HepG2 (cell line): ENCODE measurements around the gene SRP9. TPM values are rescaled to one million over a fixed set of nuclear protein-coding genes. Genes with fewer than 3 reads are reported as not detected.
A peak's percentile ranks its signal among the peaks of the same experiment; 100 is the strongest.

ENCODE experiments used
- ATAC-seq: fragments of 200-7000 bp; cut with Tn5 transposase; 3 replicates; pipeline ENCODE4 v1.9.1; 2020; ENCODE audit warnings: mild to moderate bottlenecking, moderate library complexity
- BruUV-seq: library from RNA; stranded (reverse); fragments of 400-500 nt; replicated peaks from 2 replicates; lab custom pipeline; 2021; lab: Mats Ljungman, UMichigan
- CTCF ChIA-PET: fragments of 300-600 bp; formaldehyde crosslinking; extraction: SDS; loops from one replicate; lab custom pipeline; 2021; ENCODE audit warnings: low total read pairs, inconsistent platforms, low intra/inter-chr PET ratio; lab: Yijun Ruan, JAX
- POLR2A ChIA-PET: fragments of 350-600 bp; sonication (Branson Sonifier 250); formaldehyde crosslinking; loops from one replicate; lab custom pipeline; 2020; ENCODE audit warnings: antibody characterized with exemption, inconsistent platforms; lab: Yijun Ruan, JAX
- DNase-seq: peaks from one replicate; pipeline ENCODE4 v3.0.0-alpha.2; 2015; ENCODE audit warnings: low spot score
- FAIRE-seq: peaks from 3 replicates; lab custom pipeline; 2011; peaks lifted over from hg19 to GRCh38; lab: Jason Lieb, UNC
- H2AFZ ChIP-seq: one replicate; pipeline ENCODE4 v1.6.1; 2011; ENCODE audit warnings: low read length, inconsistent platforms
- H3K27ac ChIP-seq: fragments of 300-600 bp; 3 replicates; pipeline ENCODE4 v1.8.0; 2011; ENCODE audit warnings: mixed run types, mild to moderate bottlenecking, mixed read lengths, low read length, inconsistent platforms; ENCODE audit not compliant: insufficient read depth; ENCODE audit errors: extremely low read length
- H3K27me3 ChIP-seq, 2 experiments: fragments of 200-600 bp in 1 of 2; 2 replicates in 1 of 2; 3 replicates in 1 of 2; pipeline versions ENCODE4 v1.6.0 to v1.8.0; 2011; ENCODE audit warnings: low read length in 2 of 2, mild to moderate bottlenecking in 2 of 2, moderate library complexity in 2 of 2, inconsistent platforms in 1 of 2; ENCODE audit not compliant: insufficient read depth in 2 of 2, control insufficient read depth in 1 of 2
- H3K36me3 ChIP-seq, 2 experiments: fragments of 200-600 bp in 1 of 2; replicated peaks in 1 of 2; 2 replicates in 1 of 2; 3 replicates in 1 of 2; pipeline versions ENCODE4 v1.5.1 to v1.8.0; 2011; ENCODE audit warnings: low read length in 2 of 2, inconsistent platforms in 1 of 2; ENCODE audit not compliant: insufficient read depth in 2 of 2, control insufficient read depth in 1 of 2
- H3K4me1 ChIP-seq: 2 replicates; pipeline ENCODE4 v1.5.1; 2012; ENCODE audit warnings: low read length, inconsistent platforms; ENCODE audit not compliant: insufficient read depth
- H3K4me2 ChIP-seq: 2 replicates; pipeline ENCODE4 v1.6.0; 2011; ENCODE audit warnings: low read depth, low read length, inconsistent platforms
- H3K4me3 ChIP-seq, 3 experiments: fragments of 200-600 bp in 1 of 3; sonication (generic), shearing (Covaris generic) in 1 of 3; replicated peaks in 1 of 3; 2 replicates each; pipeline ENCODE4 v1.5.1; 2011 to 2016; ENCODE audit warnings: low read length in 3 of 3, inconsistent platforms in 2 of 3, low read depth in 2 of 3, mild to moderate bottlenecking in 2 of 3, control low read depth in 1 of 3, mixed read lengths in 1 of 3; ENCODE audit not compliant: insufficient read depth in 1 of 3
- H3K79me2 ChIP-seq: one replicate; pipeline ENCODE4 v1.6.1; 2011; ENCODE audit warnings: low read length, inconsistent platforms; ENCODE audit not compliant: insufficient read depth
- H3K9ac ChIP-seq: 2 replicates; pipeline ENCODE4 v1.6.0; 2011; ENCODE audit warnings: mild to moderate bottlenecking, low read depth, low read length, inconsistent platforms; ENCODE audit not compliant: insufficient read depth
- H3K9me3 ChIP-seq: 2 replicates; pipeline ENCODE4 v1.5.1; 2012; ENCODE audit warnings: mild to moderate bottlenecking, low read length
- H4K20me1 ChIP-seq: 2 replicates; pipeline ENCODE4 v1.6.0; 2011; ENCODE audit warnings: inconsistent platforms, mild to moderate bottlenecking, low read length, moderate library complexity; ENCODE audit not compliant: insufficient read depth
- CAMTA2 ChIP-seq: sonication (generic); formaldehyde crosslinking; IDR thresholded peaks from 2 replicates; pipeline ENCODE4 v1.4.0; 2020; ENCODE audit warnings: mild to moderate bottlenecking, missing genetic modification reagents, borderline replicate concordance
- CBX2 ChIP-seq, 2 experiments: fragments of 200-600 bp in 1 of 2; sonication (generic); formaldehyde crosslinking in 1 of 2; IDR thresholded peaks; 2 replicates each; pipeline versions ENCODE4 v1.7.0 to v1.8.1; 2018 to 2022; ENCODE audit warnings: low read depth in 2 of 2, low read length in 1 of 2, mild to moderate bottlenecking in 1 of 2, missing genetic modification reagents in 1 of 2
- FOXC1 ChIP-seq: sonication (generic); formaldehyde crosslinking; IDR thresholded peaks from 2 replicates; pipeline ENCODE4 v1.8.0; 2022; ENCODE audit warnings: mild to moderate bottlenecking, missing genetic modification reagents, borderline replicate concordance
- GPN1 ChIP-seq: sonication (generic); formaldehyde crosslinking; IDR thresholded peaks from 2 replicates; pipeline ENCODE4 v1.5.1; 2020; ENCODE audit warnings: missing genetic modification reagents, borderline replicate concordance
- HNF4G ChIP-seq, 2 experiments: sonication (generic) in 1 of 2; formaldehyde crosslinking in 1 of 2; IDR thresholded peaks; 2 replicates each; pipeline versions ENCODE4 v1.4.0 to v1.6.1; 2011 to 2020; ENCODE audit warnings: borderline replicate concordance in 2 of 2, low read depth in 2 of 2, mild to moderate bottlenecking in 2 of 2, low read length in 1 of 2, missing genetic modification reagents in 1 of 2, moderate library complexity in 1 of 2
- HOXD1 ChIP-seq: sonication (generic); formaldehyde crosslinking; IDR thresholded peaks from 2 replicates; pipeline ENCODE4 v1.5.0; 2020; ENCODE audit warnings: missing genetic modification reagents
- ISL2 ChIP-seq: sonication (generic); formaldehyde crosslinking; IDR thresholded peaks from 2 replicates; pipeline ENCODE4 v1.5.0; 2020; ENCODE audit warnings: missing genetic modification reagents
- JUND ChIP-seq: sonication (generic); formaldehyde crosslinking; IDR thresholded peaks from 2 replicates; pipeline ENCODE4 v1.8.0; 2022; ENCODE audit warnings: mild to moderate bottlenecking, missing genetic modification reagents
- KMT2A ChIP-seq: sonication (generic); formaldehyde crosslinking; IDR thresholded peaks from 2 replicates; pipeline ENCODE4 v1.4.0; 2020; ENCODE audit warnings: missing genetic modification reagents
- MATR3 ChIP-seq: sonication (generic); formaldehyde crosslinking; IDR thresholded peaks from 2 replicates; pipeline ENCODE4 v1.4.0; 2020; ENCODE audit warnings: missing genetic modification reagents
- SAFB2 ChIP-seq: sonication (generic); formaldehyde crosslinking; IDR thresholded peaks from 2 replicates; pipeline ENCODE4 v1.5.1; 2020; ENCODE audit warnings: missing genetic modification reagents, low read depth, mild to moderate bottlenecking, borderline replicate concordance
- SCMH1 ChIP-seq: sonication (generic); formaldehyde crosslinking; IDR thresholded peaks from 2 replicates; pipeline ENCODE4 v1.9.0; 2021; ENCODE audit warnings: missing genetic modification reagents, mild to moderate bottlenecking, borderline replicate concordance
- ZFP36 ChIP-seq: fragments of 150-350 bp; IDR thresholded peaks from 2 replicates; pipeline ENCODE4 v1.6.1; 2018; ENCODE audit warnings: borderline replicate concordance, low read length, low read depth; ENCODE audit not compliant: partially characterized antibody
- ZNF225 ChIP-seq: sonication (generic); formaldehyde crosslinking; IDR thresholded peaks from 2 replicates; pipeline ENCODE4 v1.4.0; 2020; ENCODE audit warnings: mild to moderate bottlenecking, missing genetic modification reagents
- ZNF446 ChIP-seq: sonication (generic); formaldehyde crosslinking; IDR thresholded peaks from 2 replicates; pipeline ENCODE4 v1.5.0; 2020; ENCODE audit warnings: mild to moderate bottlenecking, missing genetic modification reagents
- ZNF772 ChIP-seq: sonication (generic); formaldehyde crosslinking; IDR thresholded peaks from 2 replicates; pipeline ENCODE4 v1.5.0; 2020; ENCODE audit warnings: mild to moderate bottlenecking, missing genetic modification reagents
- WGBS: methylation state at CpG from one replicate; pipeline ENCODE4 v1.1.6; 2017; ENCODE audit warnings: low lambda C conversion rate; 5-methylcytosine and 5-hydroxymethylcytosine counted together
- in situ Hi-C: cut with HindIII; loops from 2 replicates; pipeline ENCODE4 v1.10.0; 2017; ENCODE audit warnings: low pct_unique_long_range_greater_than_20kb; ENCODE audit not compliant: extremely low pct_ligation_motif_present
- intact Hi-C: fragments of 100-400 bp; cut with micrococcal nuclease; formaldehyde crosslinking; loops from one replicate; pipeline ENCODE4 v1.10.0; 2022; ENCODE audit not compliant: unreplicated experiment
- polyA plus RNA-seq, 8 experiments: library from polyadenylated mRNA; depleted of rRNA in 3 of 8; stranded (reverse) in 7 of 8; unstranded in 1 of 8; fragments of >200 nt; fragmentation: Illumina TruSeq in 4 of 8; extraction: Trizol in 4 of 8; gene quantifications; 2 replicates each; pipeline versions ENCODE4 v1.2.1 to v1.2.3, GENCODE V29; 2011 to 2016; ENCODE audit warnings: low read depth in 4 of 8, missing spikeins in 1 of 8, mixed read lengths in 1 of 8; ENCODE audit not compliant: insufficient read depth in 1 of 8
- total RNA-seq, 5 experiments: library from RNA; depleted of rRNA; stranded (reverse); fragments of >200 nt; fragmentation: Illumina TruSeq; extraction: Trizol; gene quantifications; 2 replicates each; pipeline ENCODE4 v1.2.3, GENCODE V29; 2016; ENCODE audit warnings: low read depth in 1 of 5
- TF ChIP-seq, protein P1 (sequence below): sonication (generic); formaldehyde crosslinking; IDR thresholded peaks from 2 replicates; pipeline ENCODE4 v1.9.0; 2021; ENCODE audit warnings: missing genetic modification reagents, mild to moderate bottlenecking, borderline replicate concordance
- TF ChIP-seq, protein P2 (sequence below): fragments of 450-650 bp; IDR thresholded peaks from 2 replicates; pipeline ENCODE4 v1.6.1; 2017
- TF ChIP-seq, protein P3 (sequence below): IDR thresholded peaks from 2 replicates; pipeline ENCODE4 v1.6.1; 2016; ENCODE audit warnings: low read depth, control low read depth

SRP9 gene
- total and polyA plus RNA-seq, 2 of the 13 experiments (the other 11 are each of a cell fraction or from before 2014, with no cell fraction given) = 251 to 307 TPM

DNA sequence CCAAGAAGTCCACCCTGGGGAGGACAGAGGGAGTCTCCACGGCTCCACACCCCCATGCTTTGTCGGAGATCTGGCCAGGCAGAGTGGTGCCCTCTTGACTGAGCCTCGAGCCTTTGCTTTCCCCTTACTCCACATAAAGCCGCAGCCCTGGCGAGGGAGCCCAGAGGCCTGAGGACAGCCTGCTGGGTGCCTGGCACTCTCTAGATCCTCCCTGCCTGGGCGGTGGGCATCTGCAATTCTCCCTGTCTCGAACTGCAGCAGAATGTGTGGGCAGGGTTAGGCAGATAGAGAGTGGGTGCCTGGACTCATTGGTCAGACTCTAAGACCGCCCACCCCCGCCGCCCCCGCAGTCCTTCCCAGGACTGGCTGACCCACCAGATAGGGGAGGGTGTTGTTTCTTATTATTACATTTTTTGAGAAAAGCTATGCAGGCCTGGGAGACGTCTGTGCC, 46.2 kb downstream of the SRP9 start:
- 95% methylated on average over 8 of the region's 12 CpGs for WGBS
- Histone ChIP-seq H3K4me1 (peaks cover 88% of the 10 kb centered on the region), H3K9me3 (no peaks in the 10 kb centered on the region), H3K36me3 (peaks cover 2 to 11% of the 10 kb centered on the region in 2 experiments; a peak in 2 of 5 replicates), H3K27ac (peak overlapping the region; percentile 66), H3K9ac (no peak overlapping the region), H2AFZ (no peak overlapping the region), H4K20me1 (no peaks in the 10 kb centered on the region), H3K4me3 (no peak overlapping the region), H3K4me2 (no peak overlapping the region), H3K27me3 (no peaks in the 10 kb centered on the region), H3K79me2 (peaks cover 22% of the 10 kb centered on the region)
- POLR2A ChIA-PET = no interaction called here
- intact Hi-C loops = loop anchor here (10.0 kb wide), 1 partner anchor 101 kb away; the partner anchor contains the start of gene PYCR2
- TF ChIP-seq CAMTA2 (CRISPR knock-in tag) (no peak), HOXD1 (CRISPR knock-in tag) (no peak), ZFP36 (no peak), ZNF225 (CRISPR knock-in tag) (no peak), ZNF772 (no peak), KMT2A (no peak), ISL2 (no peak), MATR3 (CRISPR knock-in tag) (no peak), GPN1 (CRISPR knock-in tag) (no peak), ZNF446 (no peak), SCMH1 (CRISPR knock-in tag) (no peak), FOXC1 (no peak), CBX2 (IDR thresholded peaks at IDR 0.05; ENCODE audit: low read depth, low read length) (no peak), CBX2 (CRISPR knock-in tag; IDR thresholded peaks at IDR 0.05; ENCODE audit: low read depth) (no peak), JUND (CRISPR knock-in tag) (no peak), HNF4G (IDR thresholded peaks at IDR 0.05; ENCODE audit: borderline replicate concordance, low read depth, low read length) (no peak), HNF4G (CRISPR knock-in tag; IDR thresholded peaks at IDR 0.05; ENCODE audit: borderline replicate concordance, low read depth) (no peak), SAFB2 (CRISPR knock-in tag) (no peak)
- TF ChIP-seq, protein P1, sequence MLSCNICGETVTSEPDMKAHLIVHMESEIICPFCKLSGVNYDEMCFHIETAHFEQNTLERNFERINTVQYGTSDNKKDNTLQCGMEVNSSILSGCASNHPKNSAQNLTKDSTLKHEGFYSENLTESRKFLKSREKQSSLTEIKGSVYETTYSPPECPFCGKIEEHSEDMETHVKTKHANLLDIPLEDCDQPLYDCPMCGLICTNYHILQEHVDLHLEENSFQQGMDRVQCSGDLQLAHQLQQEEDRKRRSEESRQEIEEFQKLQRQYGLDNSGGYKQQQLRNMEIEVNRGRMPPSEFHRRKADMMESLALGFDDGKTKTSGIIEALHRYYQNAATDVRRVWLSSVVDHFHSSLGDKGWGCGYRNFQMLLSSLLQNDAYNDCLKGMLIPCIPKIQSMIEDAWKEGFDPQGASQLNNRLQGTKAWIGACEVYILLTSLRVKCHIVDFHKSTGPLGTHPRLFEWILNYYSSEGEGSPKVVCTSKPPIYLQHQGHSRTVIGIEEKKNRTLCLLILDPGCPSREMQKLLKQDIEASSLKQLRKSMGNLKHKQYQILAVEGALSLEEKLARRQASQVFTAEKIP (CRISPR knock-in tag) = no peak
- TF ChIP-seq, protein P2, sequence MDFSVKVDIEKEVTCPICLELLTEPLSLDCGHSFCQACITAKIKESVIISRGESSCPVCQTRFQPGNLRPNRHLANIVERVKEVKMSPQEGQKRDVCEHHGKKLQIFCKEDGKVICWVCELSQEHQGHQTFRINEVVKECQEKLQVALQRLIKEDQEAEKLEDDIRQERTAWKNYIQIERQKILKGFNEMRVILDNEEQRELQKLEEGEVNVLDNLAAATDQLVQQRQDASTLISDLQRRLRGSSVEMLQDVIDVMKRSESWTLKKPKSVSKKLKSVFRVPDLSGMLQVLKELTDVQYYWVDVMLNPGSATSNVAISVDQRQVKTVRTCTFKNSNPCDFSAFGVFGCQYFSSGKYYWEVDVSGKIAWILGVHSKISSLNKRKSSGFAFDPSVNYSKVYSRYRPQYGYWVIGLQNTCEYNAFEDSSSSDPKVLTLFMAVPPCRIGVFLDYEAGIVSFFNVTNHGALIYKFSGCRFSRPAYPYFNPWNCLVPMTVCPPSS = no peak
- TF ChIP-seq, protein P3, sequence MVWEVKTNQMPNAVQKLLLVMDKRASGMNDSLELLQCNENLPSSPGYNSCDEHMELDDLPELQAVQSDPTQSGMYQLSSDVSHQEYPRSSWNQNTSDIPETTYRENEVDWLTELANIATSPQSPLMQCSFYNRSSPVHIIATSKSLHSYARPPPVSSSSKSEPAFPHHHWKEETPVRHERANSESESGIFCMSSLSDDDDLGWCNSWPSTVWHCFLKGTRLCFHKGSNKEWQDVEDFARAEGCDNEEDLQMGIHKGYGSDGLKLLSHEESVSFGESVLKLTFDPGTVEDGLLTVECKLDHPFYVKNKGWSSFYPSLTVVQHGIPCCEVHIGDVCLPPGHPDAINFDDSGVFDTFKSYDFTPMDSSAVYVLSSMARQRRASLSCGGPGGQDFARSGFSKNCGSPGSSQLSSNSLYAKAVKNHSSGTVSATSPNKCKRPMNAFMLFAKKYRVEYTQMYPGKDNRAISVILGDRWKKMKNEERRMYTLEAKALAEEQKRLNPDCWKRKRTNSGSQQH (CRISPR knock-in tag) = no peak
- no peak for FAIRE-seq
- no peak for ATAC-seq
- in situ Hi-C loops = no loop called here
- DNase-seq = no peak
- CTCF ChIA-PET = no interaction called here
- BruUV-seq = no TSS peak
